ENCODE measurements around the gene P3H1.
"Not testable (repeated sequence)": the region's sequence is repeated elsewhere in the genome, so short reads cannot be mapped to it uniquely, and the experiment has no call there.

P3H1 gene

GRCh38 chr1:42766741-42767509 is at the start of gene P3H1, which contains the start of gene C1orf50:
P3H1 (minus strand) TSS chr1:42767028; CDS start chr1:42766971, 57 bp downstream.
C1orf50 (plus strand) TSS chr1:42767249; CDS start chr1:42767312, 63 bp downstream.
- DNase-seq (ENCODE audit: extremely low spot score): peak; percentile 95
- CTCF ChIA-PET: interaction anchor here (0.8 to 2.9 kb wide), 9 partner anchors 10 to 620 kb away, joined by 3 to 18 read pairs (median 6); no protein-coding TSS in a partner anchor
- POLR2A ChIA-PET: interaction anchor here (0.6 to 3.7 kb wide), 48 partner anchors 9 to 884 kb away, joined by 3 to 44 read pairs (median 4); partner anchors contain the start of genes CCDC30, CFAP57, CLDN19 and EBNA1BP2
- peak; percentile 59 for TF ChIP-seq PKNOX1 (IDR thresholded peaks at IDR 0.05)
- no peak for TF ChIP-seq TARDBP (IDR thresholded peaks at IDR 0.05)
- no peak for TF ChIP-seq BHLHE40 (IDR thresholded peaks at IDR 0.05; ENCODE audit: borderline replicate concordance)
- no peak for TF ChIP-seq FOXK2 (IDR thresholded peaks at IDR 0.05)
- no peak for TF ChIP-seq FOXM1 (IDR thresholded peaks at IDR 0.05; ENCODE audit: borderline replicate concordance)
- TF ChIP-seq ZNF384 (IDR thresholded peaks at IDR 0.05): no peak
- TF ChIP-seq HDGF (IDR thresholded peaks at IDR 0.05; ENCODE audit: borderline replicate concordance): 0 out of 2 replicates have a peak, but pooled peaks have one; percentile 74
- TF ChIP-seq ELF4 (IDR thresholded peaks at IDR 0.05): peak; percentile 33; the same call in 1 of the 2 replicates

- DNase-seq (ENCODE audit: extremely low spot score): no peak
- CTCF ChIA-PET: interaction anchor here (0.5 to 0.6 kb wide), 2 partner anchors 708 to 928 kb away, joined by 5 read pairs; no protein-coding TSS in a partner anchor
- POLR2A ChIA-PET: interaction anchor here (0.8 to 2.9 kb wide), 4 partner anchors 9 to 49 kb away, joined by 3 to 26 read pairs (median 13); partner anchors contain the start of genes C1orf50, P3H1 and ZNF691
Measured at GRCh38 chr1:42815941-42816584, 49.2 kb upstream of the P3H1 start.

GRCh38 chr1:42814815-42815214 is 48.0 kb upstream of the P3H1 start:
- DNase-seq (ENCODE audit: extremely low spot score); POLR2A ChIA-PET; CTCF ChIA-PET: not testable (repeated sequence)

More at GRCh38 chr1:42815941-42816584, 49.2 kb upstream of the P3H1 start:
- no peak for TF ChIP-seq SUZ12 (IDR thresholded peaks at IDR 0.05)
- no peak for TF ChIP-seq BHLHE40 (IDR thresholded peaks at IDR 0.05; ENCODE audit: borderline replicate concordance)
- TF ChIP-seq FOXA1 (IDR thresholded peaks at IDR 0.05): no peak
- TF ChIP-seq ELF4 (IDR thresholded peaks at IDR 0.05): no peak
- TF ChIP-seq L3MBTL2 (conservative IDR thresholded peaks at IDR 0.05): no peak
- no peak for TF ChIP-seq SP1 (IDR thresholded peaks at IDR 0.05)

- POLR2A ChIA-PET: no interaction called here
- TF ChIP-seq ARNT (IDR thresholded peaks at IDR 0.05) (no peak), LEF1 (IDR thresholded peaks at IDR 0.05; ENCODE audit: borderline replicate concordance) (no peak), ELF4 (IDR thresholded peaks at IDR 0.05) (no peak), NFRKB (IDR thresholded peaks at IDR 0.05) (no peak), FOXA1 (IDR thresholded peaks at IDR 0.05) (no peak), TARDBP (IDR thresholded peaks at IDR 0.05) (no peak), FOXM1 (IDR thresholded peaks at IDR 0.05; ENCODE audit: borderline replicate concordance) (no peak), L3MBTL2 (conservative IDR thresholded peaks at IDR 0.05) (no peak), BHLHE40 (IDR thresholded peaks at IDR 0.05; ENCODE audit: borderline replicate concordance) (no peak), CTBP1 (IDR thresholded peaks at IDR 0.05; ENCODE audit: borderline replicate concordance) (no peak)
- CTCF ChIA-PET: no interaction called here
- DNase-seq (ENCODE audit: extremely low spot score): no peak
Measured at GRCh38 chr1:42807056-42807668, 40.3 kb upstream of the P3H1 start.

- POLR2A ChIA-PET: no interaction called here
- no peak for DNase-seq (ENCODE audit: extremely low spot score)
- no peak for TF ChIP-seq PKNOX1 (IDR thresholded peaks at IDR 0.05)
- TF ChIP-seq ELF4 (IDR thresholded peaks at IDR 0.05): no peak
- no peak for TF ChIP-seq SP1 (IDR thresholded peaks at IDR 0.05)
- no peak for TF ChIP-seq BHLHE40 (IDR thresholded peaks at IDR 0.05; ENCODE audit: borderline replicate concordance)
- no peak for TF ChIP-seq LEF1 (IDR thresholded peaks at IDR 0.05; ENCODE audit: borderline replicate concordance)
- no peak for TF ChIP-seq FOXK2 (IDR thresholded peaks at IDR 0.05)
- TF ChIP-seq NFRKB (IDR thresholded peaks at IDR 0.05): no peak
- no peak for TF ChIP-seq CTBP1 (IDR thresholded peaks at IDR 0.05; ENCODE audit: borderline replicate concordance)
- no peak for TF ChIP-seq SUZ12 (IDR thresholded peaks at IDR 0.05)
- no peak for TF ChIP-seq FOXM1 (IDR thresholded peaks at IDR 0.05; ENCODE audit: borderline replicate concordance)
- TF ChIP-seq FOXA1 (IDR thresholded peaks at IDR 0.05): no peak
- TF ChIP-seq L3MBTL2 (conservative IDR thresholded peaks at IDR 0.05): no peak
- no peak for TF ChIP-seq HDGF (IDR thresholded peaks at IDR 0.05; ENCODE audit: borderline replicate concordance)
- TF ChIP-seq TARDBP (IDR thresholded peaks at IDR 0.05): no peak
- TF ChIP-seq ZNF384 (IDR thresholded peaks at IDR 0.05): no peak
- no peak for TF ChIP-seq ARNT (IDR thresholded peaks at IDR 0.05)
- CTCF ChIA-PET: no interaction called here
Measured at GRCh38 chr1:42806593-42806992, 39.8 kb upstream of the P3H1 start.

GRCh38 chr1:42806171-42806570 is 39.3 kb upstream of the P3H1 start:
- ChIA-PET CTCF (no interaction called here), POLR2A (no interaction called here)
- TF ChIP-seq NFRKB (IDR thresholded peaks at IDR 0.05) (no peak), ZNF384 (IDR thresholded peaks at IDR 0.05) (no peak), SP1 (IDR thresholded peaks at IDR 0.05) (no peak), HDGF (IDR thresholded peaks at IDR 0.05; ENCODE audit: borderline replicate concordance) (no peak), FOXK2 (IDR thresholded peaks at IDR 0.05) (no peak), L3MBTL2 (conservative IDR thresholded peaks at IDR 0.05) (no peak), FOXM1 (IDR thresholded peaks at IDR 0.05; ENCODE audit: borderline replicate concordance) (no peak)
- DNase-seq (ENCODE audit: extremely low spot score): no peak

All from HEK293T (cell line).